HepG2 (cell line): ENCODE results near the gene ZNF189. TPM values are rescaled to one million over a fixed set of nuclear protein-coding genes. Genes with fewer than 3 reads are reported as not detected.

Experiments
- BRF2 ChIP-seq: sonication (generic); formaldehyde crosslinking; IDR thresholded peaks from 2 replicates; pipeline ENCODE4 v1.8.1; 2022; ENCODE audit warnings: mild to moderate bottlenecking, missing genetic modification reagents
- FOXP4 ChIP-seq: sonication (generic); formaldehyde crosslinking; IDR thresholded peaks from 2 replicates; pipeline ENCODE4 v1.4.0; 2020; ENCODE audit warnings: missing genetic modification reagents
- GLI4 ChIP-seq: sonication (generic); formaldehyde crosslinking; IDR thresholded peaks from 2 replicates; pipeline ENCODE4 v1.5.1; 2020; ENCODE audit warnings: missing genetic modification reagents, mild to moderate bottlenecking, moderate library complexity, borderline replicate concordance
- KLF12 ChIP-seq: sonication (generic); formaldehyde crosslinking; IDR thresholded peaks from 2 replicates; pipeline ENCODE4 v1.4.0; 2020; ENCODE audit warnings: missing genetic modification reagents, borderline replicate concordance
- MXD1 ChIP-seq: sonication (generic); formaldehyde crosslinking; IDR thresholded peaks from 2 replicates; pipeline ENCODE4 v1.4.0; 2020; ENCODE audit warnings: mild to moderate bottlenecking, missing genetic modification reagents
- NAIF1 ChIP-seq: sonication (generic); formaldehyde crosslinking; IDR thresholded peaks from 2 replicates; pipeline ENCODE4 v1.5.0; 2020; ENCODE audit warnings: mild to moderate bottlenecking, missing genetic modification reagents, borderline replicate concordance
- NFKBIZ ChIP-seq: IDR thresholded peaks from 2 replicates; pipeline ENCODE4 v1.6.1; 2018; ENCODE audit warnings: missing genetic modification reagents, missing compliant biosample characterization
- PRDM15 ChIP-seq: sonication (generic); formaldehyde crosslinking; IDR thresholded peaks from 2 replicates; pipeline ENCODE4 v1.4.0; 2020; ENCODE audit warnings: missing genetic modification reagents
- PRMT3 ChIP-seq: sonication (generic); formaldehyde crosslinking; IDR thresholded peaks from 2 replicates; pipeline ENCODE4 v1.8.1; 2022; ENCODE audit warnings: low read depth, mild to moderate bottlenecking, moderate library complexity, missing genetic modification reagents, borderline replicate concordance
- PTBP1 ChIP-seq: fragments of 200-400 bp; formaldehyde crosslinking; IDR thresholded peaks from 2 replicates; pipeline ENCODE4 v1.6.1; 2018; ENCODE audit warnings: low read length, low read depth; ENCODE audit not compliant: poor library complexity, severe bottlenecking
- SIX1 ChIP-seq: sonication (generic); formaldehyde crosslinking; IDR thresholded peaks from 2 replicates; pipeline ENCODE4 v1.4.0; 2020; ENCODE audit warnings: missing genetic modification reagents, borderline replicate concordance
- SRY ChIP-seq: sonication (generic); formaldehyde crosslinking; IDR thresholded peaks from 2 replicates; pipeline ENCODE4 v1.8.0; 2022; ENCODE audit warnings: mild to moderate bottlenecking, missing genetic modification reagents
- ZBTB25 ChIP-seq: IDR thresholded peaks from 2 replicates; pipeline ENCODE4 v1.6.1; 2018; ENCODE audit warnings: missing genetic modification reagents
- ZNF484 ChIP-seq: sonication (generic); formaldehyde crosslinking; IDR thresholded peaks from 2 replicates; pipeline ENCODE4 v1.5.1; 2020; ENCODE audit warnings: mild to moderate bottlenecking, low read depth, missing genetic modification reagents, borderline replicate concordance
- ZNF549 ChIP-seq: sonication (generic); formaldehyde crosslinking; IDR thresholded peaks from 2 replicates; pipeline ENCODE4 v1.5.0; 2020; ENCODE audit warnings: missing genetic modification reagents
- ZNF556 ChIP-seq: sonication (generic); formaldehyde crosslinking; IDR thresholded peaks from 2 replicates; pipeline ENCODE4 v1.4.0; 2020; ENCODE audit warnings: mild to moderate bottlenecking, missing genetic modification reagents, borderline replicate concordance
- ZNF563 ChIP-seq: sonication (generic); formaldehyde crosslinking; IDR thresholded peaks from 2 replicates; pipeline ENCODE4 v1.8.0; 2022; ENCODE audit warnings: mild to moderate bottlenecking, moderate library complexity, missing genetic modification reagents
- ZNF670 ChIP-seq: sonication (generic); formaldehyde crosslinking; IDR thresholded peaks from 2 replicates; pipeline ENCODE4 v1.8.0; 2022; ENCODE audit warnings: mild to moderate bottlenecking, missing genetic modification reagents, borderline replicate concordance
- ZNF839 ChIP-seq: sonication (generic); formaldehyde crosslinking; IDR thresholded peaks from 2 replicates; pipeline ENCODE4 v1.4.0; 2020; ENCODE audit warnings: missing genetic modification reagents, mild to moderate bottlenecking, borderline replicate concordance
- polyA plus RNA-seq, 8 experiments: library from polyadenylated mRNA; depleted of rRNA in 3 of 8; stranded (reverse) in 7 of 8; unstranded in 1 of 8; fragments of >200 nt; fragmentation: Illumina TruSeq in 4 of 8; extraction: Trizol in 4 of 8; gene quantifications; 2 replicates each; pipeline versions ENCODE4 v1.2.1 to v1.2.3, GENCODE V29; 2011 to 2016; ENCODE audit warnings: low read depth in 4 of 8, missing spikeins in 1 of 8, mixed read lengths in 1 of 8; ENCODE audit not compliant: insufficient read depth in 1 of 8
- total RNA-seq, 5 experiments: library from RNA; depleted of rRNA; stranded (reverse); fragments of >200 nt; fragmentation: Illumina TruSeq; extraction: Trizol; gene quantifications; 2 replicates each; pipeline ENCODE4 v1.2.3, GENCODE V29; 2016; ENCODE audit warnings: low read depth in 1 of 5

Gene ZNF189
- total and polyA plus RNA-seq, 2 of the 13 experiments (the other 11 are each of a cell fraction or from before 2014, with no cell fraction given), result 8.4 to 50.0 TPM

GRCh38 chr9:101398930-101399642 is 435 bp downstream of the ZNF189 start (continued):
- 0 out of 2 replicates have a peak, but pooled peaks have one; percentile 7 for TF ChIP-seq ZBTB25 (CRISPR knock-in tag)
- no peak for TF ChIP-seq NFKBIZ
- TF ChIP-seq FOXP4 (CRISPR knock-in tag), result no peak
- no peak for TF ChIP-seq PRMT3 (CRISPR knock-in tag)
- no peak for TF ChIP-seq ZNF549
- no peak for TF ChIP-seq BRF2 (CRISPR knock-in tag)
- TF ChIP-seq MXD1, result peak; percentile 65
- TF ChIP-seq ZNF563 (CRISPR knock-in tag), result peak; percentile 74; the same call in 1 of the 2 replicates
- 0 out of 2 replicates have a peak, but pooled peaks have one; percentile 42 for TF ChIP-seq ZNF484
- TF ChIP-seq SRY, result no peak
- TF ChIP-seq SIX1 (CRISPR knock-in tag), result no peak
- peak; percentile 61; the same call in 1 of the 2 replicates for TF ChIP-seq GLI4
- no peak for TF ChIP-seq NAIF1
- TF ChIP-seq KLF12 (CRISPR knock-in tag), result no peak
- peak; percentile 81; the same call in 1 of the 2 replicates for TF ChIP-seq ZNF670 (CRISPR knock-in tag)
- no peak for TF ChIP-seq PTBP1
- no peak for TF ChIP-seq PRDM15 (CRISPR knock-in tag)
- TF ChIP-seq ZNF839 (CRISPR knock-in tag), result 0 out of 2 replicates have a peak, but pooled peaks have one; percentile 17
- TF ChIP-seq ZNF556, result no peak
